A549 treated with AZD9567 at 1 μM for 4 hours (cell line): ENCODE results near the gene ANXA8L1. TPM values are rescaled to one million over a fixed set of nuclear protein-coding genes. Genes with fewer than 3 reads are reported as not detected.

Experiments used
- total RNA-seq: library from RNA; stranded (reverse); fragments of 200-300 nt; extraction: Qiagen RNA extraction; gene quantifications from 5 replicates; pipeline ENCODE4 v1.2.3, GENCODE V29; 2022; ENCODE audit not compliant: insufficient read depth

Gene ANXA8L1, protein sequence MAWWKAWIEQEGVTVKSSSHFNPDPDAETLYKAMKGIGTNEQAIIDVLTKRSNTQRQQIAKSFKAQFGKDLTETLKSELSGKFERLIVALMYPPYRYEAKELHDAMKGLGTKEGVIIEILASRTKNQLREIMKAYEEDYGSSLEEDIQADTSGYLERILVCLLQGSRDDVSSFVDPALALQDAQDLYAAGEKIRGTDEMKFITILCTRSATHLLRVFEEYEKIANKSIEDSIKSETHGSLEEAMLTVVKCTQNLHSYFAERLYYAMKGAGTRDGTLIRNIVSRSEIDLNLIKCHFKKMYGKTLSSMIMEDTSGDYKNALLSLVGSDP
- total RNA-seq: 83.7 to 117 TPM (median 95.3 TPM) in 5 replicates

GRCh38 chr10:46375406-46375805 lies at the start of gene ANXA8L1:
Gene ANXA8L1, plus strand, starts transcription at chr10:46375776. Its CDS starts 76 bp downstream, at chr10:46375852.

Other genes with a start within 250 kb of the ANXA8L1 start
- gene ANTXRL, start 88.8 kb upstream of the ANXA8L1 start, total RNA-seq: 0.21 to 0.44 TPM (median 0.29 TPM) in 4 of 5 replicates, not detected in the other
- gene NPY4R, start 90.2 kb downstream of the ANXA8L1 start, total RNA-seq: 30.2 to 48.2 TPM (median 37.4 TPM) in 5 replicates
- gene GPRIN2, start 180.9 kb downstream of the ANXA8L1 start, total RNA-seq: 18.1 to 39.9 TPM (median 36.0 TPM) in 5 replicates
- 1.9 to 3.0 TPM (median 2.3 TPM) in 5 replicates for gene SYT15, start 203.4 kb downstream of the ANXA8L1 start, total RNA-seq